DND-41 (cell line): ENCODE results near the gene GMFB.

Experiments
- EZH2 ChIP-seq: IDR thresholded peaks from 3 replicates; pipeline ENCODE4 v1.6.1; 2012; ENCODE audit warnings: borderline replicate concordance, low read depth, mild to moderate bottlenecking, moderate library complexity, low read length, inconsistent platforms; ENCODE audit not compliant: severe bottlenecking
- TF ChIP-seq, protein P1 (sequence below): IDR thresholded peaks from 2 replicates; pipeline ENCODE4 v1.5.1; 2012; ENCODE audit warnings: borderline replicate concordance, low read length, moderate library complexity, mild to moderate bottlenecking; ENCODE audit not compliant: poor library complexity, severe bottlenecking; ENCODE audit errors: extremely low read depth

DNA sequence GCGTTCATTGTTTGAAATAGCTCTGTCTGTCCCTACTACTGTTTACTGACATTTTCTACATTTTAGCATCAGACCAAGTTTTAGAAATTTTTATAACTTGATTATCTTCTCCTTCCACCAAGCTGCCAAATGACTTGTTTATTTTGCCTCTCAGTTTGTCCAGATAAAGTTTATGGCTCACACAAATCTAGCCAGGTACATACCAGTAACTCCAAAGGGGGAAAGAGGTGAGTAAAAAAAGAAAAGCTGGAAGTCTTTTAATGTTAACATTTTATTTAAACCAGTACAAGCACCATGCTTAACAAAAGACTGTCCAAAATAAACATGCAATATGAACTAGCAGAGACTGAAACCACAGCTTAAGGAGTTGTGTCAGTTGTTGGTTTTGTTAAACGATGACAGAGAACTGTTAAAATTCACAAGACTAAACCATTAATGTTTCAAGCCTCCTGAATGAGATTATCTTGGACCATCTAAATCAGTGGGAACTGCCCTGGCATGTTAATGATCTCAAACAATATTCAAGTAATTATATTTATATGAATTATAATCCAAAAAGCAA is 14.5 kb downstream of the GMFB start:
- TF ChIP-seq, protein P1, sequence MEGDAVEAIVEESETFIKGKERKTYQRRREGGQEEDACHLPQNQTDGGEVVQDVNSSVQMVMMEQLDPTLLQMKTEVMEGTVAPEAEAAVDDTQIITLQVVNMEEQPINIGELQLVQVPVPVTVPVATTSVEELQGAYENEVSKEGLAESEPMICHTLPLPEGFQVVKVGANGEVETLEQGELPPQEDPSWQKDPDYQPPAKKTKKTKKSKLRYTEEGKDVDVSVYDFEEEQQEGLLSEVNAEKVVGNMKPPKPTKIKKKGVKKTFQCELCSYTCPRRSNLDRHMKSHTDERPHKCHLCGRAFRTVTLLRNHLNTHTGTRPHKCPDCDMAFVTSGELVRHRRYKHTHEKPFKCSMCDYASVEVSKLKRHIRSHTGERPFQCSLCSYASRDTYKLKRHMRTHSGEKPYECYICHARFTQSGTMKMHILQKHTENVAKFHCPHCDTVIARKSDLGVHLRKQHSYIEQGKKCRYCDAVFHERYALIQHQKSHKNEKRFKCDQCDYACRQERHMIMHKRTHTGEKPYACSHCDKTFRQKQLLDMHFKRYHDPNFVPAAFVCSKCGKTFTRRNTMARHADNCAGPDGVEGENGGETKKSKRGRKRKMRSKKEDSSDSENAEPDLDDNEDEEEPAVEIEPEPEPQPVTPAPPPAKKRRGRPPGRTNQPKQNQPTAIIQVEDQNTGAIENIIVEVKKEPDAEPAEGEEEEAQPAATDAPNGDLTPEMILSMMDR: no peak
- no peak for TF ChIP-seq EZH2
